Astrocyte (in vitro differentiated cells and primary cell): ENCODE results near the gene OVCA2. TPM values are rescaled to one million over a fixed set of nuclear protein-coding genes. Genes with fewer than 3 reads are reported as not detected.
A peak's percentile ranks its signal among the peaks of the same experiment; 100 is the strongest.

Source experiments
- DNase-seq: peaks from one replicate; pipeline ENCODE4 v3.0.0-alpha.2; 2010; ENCODE audit warnings: low read depth
- FAIRE-seq: peaks from 2 replicates; lab custom pipeline; 2011; peaks lifted over from hg19 to GRCh38; lab: Jason Lieb, UNC
- H2AFZ ChIP-seq: 2 replicates; pipeline ENCODE4 v1.6.0; 2012; ENCODE audit warnings: low read depth, low read length, inconsistent platforms
- H3K27ac ChIP-seq: 2 replicates; pipeline ENCODE4 v1.5.1; 2011; ENCODE audit warnings: low read depth, low read length, inconsistent platforms
- H3K27me3 ChIP-seq: 2 replicates; pipeline ENCODE4 v1.6.0; 2011; ENCODE audit warnings: low read length, inconsistent platforms; ENCODE audit not compliant: insufficient read depth
- H3K36me3 ChIP-seq: 2 replicates; pipeline ENCODE4 v1.5.1; 2011; ENCODE audit warnings: low read length, inconsistent platforms; ENCODE audit not compliant: insufficient read depth
- H3K4me1 ChIP-seq: 2 replicates; pipeline ENCODE4 v1.5.1; 2011; ENCODE audit warnings: low read length, inconsistent platforms; ENCODE audit not compliant: insufficient read depth
- H3K4me2 ChIP-seq: 2 replicates; pipeline ENCODE4 v1.6.0; 2012; ENCODE audit warnings: low read length, inconsistent platforms
- H3K4me3 ChIP-seq: 2 replicates; pipeline ENCODE4 v1.5.1; 2011; ENCODE audit warnings: low read depth, mild to moderate bottlenecking, low read length, inconsistent platforms; ENCODE audit not compliant: insufficient read depth
- H3K79me2 ChIP-seq: 2 replicates; pipeline ENCODE4 v1.6.0; 2012; ENCODE audit warnings: mild to moderate bottlenecking, low read length, inconsistent platforms; ENCODE audit not compliant: insufficient read depth
- H3K9ac ChIP-seq: 2 replicates; pipeline ENCODE4 v1.6.0; 2012; ENCODE audit warnings: mild to moderate bottlenecking, low read length, inconsistent platforms
- H3K9me3 ChIP-seq: 2 replicates; pipeline ENCODE4 v1.5.1; 2012; ENCODE audit warnings: low read depth, mild to moderate bottlenecking, low read length, inconsistent platforms; ENCODE audit not compliant: insufficient read depth
- H4K20me1 ChIP-seq: 2 replicates; pipeline ENCODE4 v1.6.0; 2012; ENCODE audit warnings: low read length, inconsistent platforms; ENCODE audit not compliant: insufficient read depth
- H3K27ac Mint-ChIP-seq: one replicate; pipeline ENCODE4 v1.8.0; 2021; ENCODE audit warnings: mild to moderate bottlenecking, mixed read lengths; ENCODE audit not compliant: unreplicated experiment
- H3K27me3 Mint-ChIP-seq: one replicate; pipeline ENCODE4 v1.8.0; 2021; ENCODE audit warnings: low read depth, mixed read lengths; ENCODE audit not compliant: unreplicated experiment
- H3K36me3 Mint-ChIP-seq: one replicate; pipeline ENCODE4 v1.8.0; 2021; ENCODE audit warnings: low read depth, mixed read lengths; ENCODE audit not compliant: unreplicated experiment
- H3K4me1 Mint-ChIP-seq: one replicate; pipeline ENCODE4 v1.8.0; 2021; ENCODE audit warnings: low read depth, mixed read lengths; ENCODE audit not compliant: unreplicated experiment
- H3K4me3 Mint-ChIP-seq: one replicate; pipeline ENCODE4 v1.8.0; 2021; ENCODE audit warnings: mild to moderate bottlenecking, moderate library complexity, mixed read lengths; ENCODE audit not compliant: unreplicated experiment
- H3K9me3 Mint-ChIP-seq: one replicate; pipeline ENCODE4 v1.8.0; 2021; ENCODE audit warnings: mild to moderate bottlenecking, mixed read lengths; ENCODE audit not compliant: unreplicated experiment
- EZH2 ChIP-seq: IDR thresholded peaks from 2 replicates; pipeline ENCODE4 v1.6.1; 2012; ENCODE audit warnings: mild to moderate bottlenecking, low read length, inconsistent platforms; ENCODE audit not compliant: insufficient read depth
- total RNA-seq: library from RNA; stranded (reverse); gene quantifications from 2 replicates; pipeline ENCODE4 v1.2.1, GENCODE V29; 2021
- TF ChIP-seq, protein P1 (sequence below): IDR thresholded peaks from 2 replicates; pipeline ENCODE4 v1.5.1; 2011; ENCODE audit warnings: low read depth, mild to moderate bottlenecking, inconsistent platforms, low read length, moderate library complexity; ENCODE audit not compliant: insufficient read depth

Gene OVCA2
- total RNA-seq, 1 donor from 2014 or later: 36.8 TPM

DNA sequence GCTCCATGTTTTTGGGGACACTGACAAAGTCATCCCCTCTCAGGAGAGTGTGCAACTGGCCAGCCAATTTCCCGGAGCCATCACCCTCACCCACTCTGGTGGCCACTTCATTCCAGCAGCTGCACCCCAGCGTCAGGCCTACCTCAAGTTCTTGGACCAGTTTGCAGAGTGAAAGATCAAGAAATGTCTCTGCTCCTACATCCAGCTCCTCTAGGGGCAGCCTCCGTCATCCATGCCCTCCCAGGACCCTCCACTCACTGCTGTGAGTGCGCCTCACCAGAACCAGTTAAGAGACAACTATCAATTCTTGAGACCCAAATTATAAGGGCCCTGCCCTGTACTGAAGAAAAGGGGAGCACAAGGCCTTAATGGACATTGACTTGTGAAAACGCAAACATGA, 1.1 kb downstream of the OVCA2 start:
- Mint-ChIP-seq H3K27me3 (no peaks in the 10 kb centered on the region), H3K27ac (peak overlapping the region; percentile 86), H3K4me3 (peak overlapping the region; percentile 85), H3K4me1 (peaks cover 6% of the 10 kb centered on the region), H3K36me3 (peaks cover 12% of the 10 kb centered on the region), H3K9me3 (no peaks in the 10 kb centered on the region)
- Histone ChIP-seq H3K9me3 (no peaks in the 10 kb centered on the region), H3K9ac (peak overlapping the region; percentile 94), H3K27me3 (no peaks in the 10 kb centered on the region), H3K4me2 (peak overlapping the region; percentile 98), H3K79me2 (peaks cover 31% of the 10 kb centered on the region), H3K4me3 (peak overlapping the region; percentile 77), H4K20me1 (peaks cover 23% of the 10 kb centered on the region), H3K4me1 (peaks cover 31% of the 10 kb centered on the region), H3K27ac (peak overlapping the region; percentile 93), H2AFZ (no peak overlapping the region), H3K36me3 (peaks cover 5% of the 10 kb centered on the region)
- DNase-seq (no peak), FAIRE-seq (no peak)
- TF ChIP-seq EZH2: no peak
- TF ChIP-seq, protein P1, sequence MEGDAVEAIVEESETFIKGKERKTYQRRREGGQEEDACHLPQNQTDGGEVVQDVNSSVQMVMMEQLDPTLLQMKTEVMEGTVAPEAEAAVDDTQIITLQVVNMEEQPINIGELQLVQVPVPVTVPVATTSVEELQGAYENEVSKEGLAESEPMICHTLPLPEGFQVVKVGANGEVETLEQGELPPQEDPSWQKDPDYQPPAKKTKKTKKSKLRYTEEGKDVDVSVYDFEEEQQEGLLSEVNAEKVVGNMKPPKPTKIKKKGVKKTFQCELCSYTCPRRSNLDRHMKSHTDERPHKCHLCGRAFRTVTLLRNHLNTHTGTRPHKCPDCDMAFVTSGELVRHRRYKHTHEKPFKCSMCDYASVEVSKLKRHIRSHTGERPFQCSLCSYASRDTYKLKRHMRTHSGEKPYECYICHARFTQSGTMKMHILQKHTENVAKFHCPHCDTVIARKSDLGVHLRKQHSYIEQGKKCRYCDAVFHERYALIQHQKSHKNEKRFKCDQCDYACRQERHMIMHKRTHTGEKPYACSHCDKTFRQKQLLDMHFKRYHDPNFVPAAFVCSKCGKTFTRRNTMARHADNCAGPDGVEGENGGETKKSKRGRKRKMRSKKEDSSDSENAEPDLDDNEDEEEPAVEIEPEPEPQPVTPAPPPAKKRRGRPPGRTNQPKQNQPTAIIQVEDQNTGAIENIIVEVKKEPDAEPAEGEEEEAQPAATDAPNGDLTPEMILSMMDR: no peak

DNA sequence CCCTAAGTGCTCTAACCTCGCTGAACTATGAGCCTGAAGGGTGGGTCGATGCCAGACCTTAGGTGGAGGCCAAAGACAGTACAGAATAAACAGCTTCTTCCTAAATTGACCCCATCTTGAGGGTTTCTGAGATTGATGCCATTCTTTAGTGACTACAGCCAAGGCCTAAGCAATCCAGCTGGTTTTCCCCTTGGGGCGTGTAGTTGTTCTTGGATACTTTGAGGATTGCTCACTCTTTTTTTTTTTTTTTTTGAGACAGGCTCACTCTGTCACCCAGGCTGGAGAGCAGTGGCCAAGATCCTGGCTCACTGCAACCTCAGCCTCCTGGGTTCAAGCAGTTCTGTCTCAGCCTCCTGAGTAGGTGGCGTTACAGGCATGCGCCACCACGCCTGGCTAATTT, 2.0 kb downstream of the OVCA2 start:
- Histone ChIP-seq H3K79me2 (peaks cover 31% of the 10 kb centered on the region), H2AFZ (no peak overlapping the region), H3K27ac (peak overlapping the region; percentile 59), H3K9me3 (no peaks in the 10 kb centered on the region), H3K4me2 (peak overlapping the region; percentile 98), H3K9ac (peak overlapping the region; percentile 94), H3K4me1 (peaks cover 35% of the 10 kb centered on the region), H3K4me3 (no peak overlapping the region), H3K27me3 (no peaks in the 10 kb centered on the region), H3K36me3 (peaks cover 3% of the 10 kb centered on the region), H4K20me1 (peaks cover 23% of the 10 kb centered on the region)
- H3K27ac Mint-ChIP-seq: peak overlapping the region; percentile 55
- FAIRE-seq (no peak), DNase-seq (peak; percentile 75)
- TF ChIP-seq, protein P1: no peak
- TF ChIP-seq EZH2: no peak
- peaks cover 6% of the 10 kb centered on the region for H3K4me1 Mint-ChIP-seq
- peaks cover 2% of the 10 kb centered on the region for H3K27me3 Mint-ChIP-seq
- no peaks in the 10 kb centered on the region for H3K9me3 Mint-ChIP-seq
- H3K4me3 Mint-ChIP-seq: peak overlapping the region; percentile 85
- peaks cover 9% of the 10 kb centered on the region for H3K36me3 Mint-ChIP-seq

DNA sequence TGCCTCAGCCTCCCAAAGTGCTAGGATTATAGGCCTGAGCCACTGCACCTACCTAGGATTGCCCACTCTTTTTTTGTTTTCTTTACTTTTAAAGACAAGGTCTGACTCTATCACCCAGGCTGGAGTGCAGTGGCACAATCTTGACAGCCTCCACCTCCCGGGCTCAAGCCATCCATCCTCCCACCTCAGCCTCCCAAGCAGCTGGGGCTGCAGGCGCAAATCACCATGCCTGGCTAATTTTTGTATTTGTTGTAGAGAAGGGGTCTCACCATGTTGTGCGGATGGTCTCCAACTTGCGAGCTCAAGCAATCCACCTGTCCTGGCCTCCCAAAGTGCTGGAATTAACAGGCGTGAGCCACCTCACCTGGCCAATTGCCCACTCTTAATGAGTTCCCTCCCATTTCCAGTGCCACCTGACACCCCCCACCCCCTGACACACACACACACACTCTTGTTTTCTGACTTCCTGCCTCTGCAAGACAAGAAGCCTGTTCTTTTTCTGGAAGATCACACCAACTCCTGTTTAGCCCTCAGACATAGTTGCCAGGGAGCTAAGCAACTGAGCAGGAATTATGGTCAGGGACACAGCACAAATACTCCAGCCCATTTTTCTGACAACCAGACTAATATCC, 2.6 kb downstream of the OVCA2 start:
- Mint-ChIP-seq H3K27ac (peak overlapping the region; percentile 18), H3K9me3 (no peaks in the 10 kb centered on the region), H3K27me3 (peaks cover 2% of the 10 kb centered on the region), H3K36me3 (peaks cover 9% of the 10 kb centered on the region), H3K4me1 (peaks cover 10% of the 10 kb centered on the region), H3K4me3 (no peak overlapping the region)
- H3K4me3 ChIP-seq: no peak overlapping the region
- H3K27me3 ChIP-seq: no peaks in the 10 kb centered on the region
- H4K20me1 ChIP-seq: peaks cover 23% of the 10 kb centered on the region
- no peaks in the 10 kb centered on the region for H3K9me3 ChIP-seq
- H3K79me2 ChIP-seq: peaks cover 31% of the 10 kb centered on the region
- H3K9ac ChIP-seq: no peak overlapping the region
- no peak for TF ChIP-seq EZH2
- TF ChIP-seq, protein P1: no peak
- no peak for DNase-seq
- peaks cover 3% of the 10 kb centered on the region for H3K36me3 ChIP-seq
- no peak overlapping the region for H3K4me2 ChIP-seq
- no peak overlapping the region for H2AFZ ChIP-seq
- H3K27ac ChIP-seq: peak overlapping the region; percentile 26
- no peak for FAIRE-seq
- peaks cover 39% of the 10 kb centered on the region for H3K4me1 ChIP-seq
